ENCODE results near the gene ERAP2.
A peak's percentile ranks its signal among the peaks of the same experiment; 100 is the strongest.
"Not testable (repeated sequence)": the region's sequence is repeated elsewhere in the genome, so short reads cannot be mapped to it uniquely, and the experiment has no call there.

The ERAP2 gene

DNA sequence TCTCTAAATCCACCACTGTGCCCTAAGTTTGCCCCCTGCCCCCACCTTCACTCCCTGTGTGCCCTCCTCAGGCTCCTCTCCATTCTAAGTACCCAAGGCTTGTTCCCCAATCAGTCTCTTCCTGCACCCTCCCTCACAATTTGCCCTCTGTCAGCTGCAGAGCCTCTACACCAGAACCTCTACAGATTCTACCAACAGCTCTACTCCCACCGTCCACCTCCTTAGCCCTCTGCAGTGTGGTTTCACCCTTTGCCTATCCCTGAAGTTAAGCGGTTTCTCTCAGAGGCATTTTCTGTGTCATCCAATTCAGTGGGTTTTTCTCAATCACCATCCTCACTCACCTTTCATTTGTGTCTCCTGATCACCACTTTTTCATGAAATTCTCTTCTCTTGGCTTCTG is 13.2 kb upstream of the ERAP2 start:
- no peak for DNase-seq (ENCODE audit: low spot score)

DNA sequence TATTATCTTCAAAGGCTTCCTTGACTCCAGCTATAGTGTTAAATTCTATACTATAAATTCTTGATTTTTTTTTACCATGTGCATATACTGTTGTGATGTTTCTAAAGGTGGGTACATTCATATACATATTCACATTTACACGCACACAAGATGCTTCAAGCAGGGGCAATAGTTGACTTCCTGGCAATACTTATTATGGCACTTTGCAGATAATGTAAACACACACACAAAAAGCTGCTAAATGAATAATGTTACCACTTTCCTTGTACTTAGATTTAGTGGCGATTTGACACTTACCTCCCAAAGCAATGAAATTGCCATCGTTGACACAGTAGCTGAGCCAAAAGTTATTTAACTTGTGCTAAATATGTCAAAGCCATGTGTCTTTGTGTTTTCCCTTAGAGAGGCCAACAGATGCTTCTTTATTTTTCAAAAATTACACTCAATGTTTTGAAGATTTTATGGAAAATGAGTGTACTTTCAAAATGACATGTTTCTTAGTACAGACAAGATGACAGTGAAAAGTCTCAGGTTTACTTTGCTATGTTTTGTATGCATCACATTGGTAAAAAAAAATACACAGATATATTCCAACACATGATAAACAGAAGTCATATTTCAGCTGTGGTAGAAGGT is 12.2 kb upstream of the ERAP2 start:
- DNase-seq (ENCODE audit: low spot score): no peak

- DNase-seq (ENCODE audit: low spot score): no peak
These were observed 11.3 kb upstream of the ERAP2 start for GRCh38 chr5:96864922-96865530.

DNA sequence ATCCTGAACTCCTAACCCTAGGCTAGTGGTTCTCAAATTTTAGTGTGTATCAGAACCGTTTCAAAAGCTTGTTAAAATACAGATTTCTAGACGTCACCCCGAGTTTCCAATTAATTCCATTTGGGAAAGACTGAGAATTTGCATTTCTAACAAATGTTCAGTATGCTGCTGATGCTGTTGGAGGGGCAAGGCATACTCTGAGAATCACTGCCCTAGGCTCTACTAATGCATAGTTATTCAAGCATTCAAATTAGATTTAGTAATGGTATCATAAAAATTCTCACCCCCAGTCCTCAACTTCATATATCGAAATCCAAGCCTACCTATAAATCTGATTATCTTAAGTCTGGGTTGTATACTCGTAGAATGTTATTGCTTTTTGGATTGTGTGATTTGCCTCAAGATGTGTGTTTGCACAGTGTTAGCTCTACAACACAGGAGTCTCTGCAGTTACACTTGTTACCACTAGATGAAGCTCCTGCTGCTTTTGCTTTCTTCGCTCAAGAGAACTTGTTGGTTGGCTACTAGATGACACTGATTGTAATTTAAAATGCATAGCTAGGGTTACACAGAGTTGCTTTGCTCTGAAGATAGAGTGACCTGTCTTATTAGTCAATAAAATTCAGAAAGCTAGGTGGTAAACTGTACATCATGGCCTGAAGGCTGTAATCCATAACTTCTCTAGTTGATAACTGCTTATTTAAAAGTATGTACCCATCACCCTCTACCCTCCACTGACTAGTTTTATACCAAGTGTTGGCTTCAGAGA is 7.5 kb upstream of the ERAP2 start:
- DNase-seq (ENCODE audit: low spot score): peak; percentile 72

DNA sequence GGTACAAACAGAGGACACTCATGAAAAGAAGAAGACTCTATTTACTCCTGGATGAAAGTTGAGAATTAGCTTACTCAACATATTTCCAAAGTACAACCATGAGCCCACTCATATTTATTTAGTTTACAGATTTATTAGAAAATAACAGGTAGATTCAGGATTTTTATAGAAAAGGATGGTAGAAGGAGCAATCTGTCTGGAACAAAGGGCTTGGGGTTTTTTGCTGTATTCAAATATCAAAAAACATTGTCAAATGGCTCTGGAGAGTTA is 7.0 kb upstream of the ERAP2 start:
- no peak for DNase-seq (ENCODE audit: low spot score)

- DNase-seq (ENCODE audit: low spot score): no peak
These were observed 5.9 kb upstream of the ERAP2 start for GRCh38 chr5:96870094-96871026.

DNA sequence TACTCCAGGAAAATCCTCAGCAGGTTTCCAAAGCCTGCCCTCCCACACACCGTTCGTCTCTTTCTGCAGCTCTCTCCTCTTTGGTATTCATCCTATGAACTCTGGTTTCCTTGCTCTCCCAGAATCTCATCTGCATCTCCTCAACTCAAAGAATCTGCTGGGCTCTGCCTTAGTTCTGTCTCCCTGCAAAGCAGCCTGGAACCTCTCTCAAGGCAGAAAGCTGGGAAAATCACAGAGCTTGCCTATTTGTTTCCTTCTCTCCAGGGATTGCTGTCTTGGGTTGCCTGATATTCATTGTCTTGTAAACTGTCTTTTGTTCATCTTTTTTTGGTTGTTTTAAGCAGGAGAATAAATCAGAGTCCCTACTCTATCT is 5.3 kb upstream of the ERAP2 start:
- no peak for DNase-seq (ENCODE audit: low spot score)

GRCh38 chr5:96871686-96872085 is 4.6 kb upstream of the ERAP2 start:
- DNase-seq (ENCODE audit: low spot score): no peak

GRCh38 chr5:96873449-96873848 is 2.9 kb upstream of the ERAP2 start:
- no peak for DNase-seq (ENCODE audit: low spot score)

- no peak for DNase-seq (ENCODE audit: low spot score)
These were observed 1.7 kb upstream of the ERAP2 start for GRCh38 chr5:96874631-96875030.

DNA sequence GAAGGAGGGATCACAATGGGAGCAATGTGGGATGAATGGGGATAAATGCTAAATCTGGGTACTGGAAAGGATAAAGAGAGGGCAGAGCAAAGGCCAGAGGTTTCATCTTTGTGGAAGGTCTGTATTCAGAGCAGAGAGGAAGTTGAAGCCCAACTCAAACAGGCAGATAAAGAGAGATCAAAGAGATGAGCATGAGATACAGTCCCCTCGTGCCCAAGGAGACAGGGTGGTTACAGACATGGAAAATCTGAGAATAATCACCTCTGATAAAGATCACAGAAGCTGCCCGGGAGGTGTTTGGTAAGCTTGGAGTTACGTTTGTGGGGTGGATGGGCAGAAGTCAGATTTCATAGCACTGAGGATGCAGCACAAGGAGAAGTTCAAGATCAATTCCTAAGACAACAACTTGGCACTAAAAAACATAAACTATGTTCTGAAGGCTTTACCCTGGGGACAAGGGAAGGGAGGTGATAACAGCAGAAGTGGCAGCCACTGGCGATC is 459 bp upstream of the ERAP2 start:
- DNase-seq (ENCODE audit: low spot score): no peak

DNA sequence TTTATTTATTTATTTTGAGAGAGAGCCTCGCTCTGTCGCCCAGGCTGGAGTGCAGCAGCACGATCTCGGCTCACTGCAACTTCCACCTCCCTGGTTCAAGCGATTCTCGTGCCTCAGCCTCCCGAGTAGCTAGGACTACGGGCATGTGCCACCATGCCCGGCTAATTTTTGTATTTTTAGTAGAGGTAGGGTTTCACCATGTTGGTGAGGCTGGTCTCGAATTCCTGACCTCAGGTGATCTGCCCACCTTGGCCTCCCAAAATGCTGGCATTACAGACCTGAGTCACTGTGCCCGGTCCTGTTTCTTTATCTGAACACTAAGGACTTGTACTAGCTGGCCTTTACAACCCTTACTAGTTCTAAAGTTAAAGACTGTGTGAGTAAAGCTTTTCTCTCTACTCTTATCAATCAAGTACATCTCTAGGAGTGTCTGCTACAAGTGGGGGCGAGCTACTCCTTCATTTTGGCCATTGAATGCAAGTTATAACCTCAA is 723 bp downstream of the ERAP2 start:
- DNase-seq (ENCODE audit: low spot score): not testable (repeated sequence)

GRCh38 chr5:96879665-96880064 is 3.4 kb downstream of the ERAP2 start:
- DNase-seq (ENCODE audit: low spot score): no peak

GRCh38 chr5:96880444-96881164 is 4.3 kb downstream of the ERAP2 start:
- no peak for DNase-seq (ENCODE audit: low spot score)

GRCh38 chr5:96881511-96882115 is 5.3 kb downstream of the ERAP2 start:
- DNase-seq (ENCODE audit: low spot score): no peak

- no peak for DNase-seq (ENCODE audit: low spot score)
These were observed 7.6 kb downstream of the ERAP2 start for GRCh38 chr5:96883871-96884270.

DNA sequence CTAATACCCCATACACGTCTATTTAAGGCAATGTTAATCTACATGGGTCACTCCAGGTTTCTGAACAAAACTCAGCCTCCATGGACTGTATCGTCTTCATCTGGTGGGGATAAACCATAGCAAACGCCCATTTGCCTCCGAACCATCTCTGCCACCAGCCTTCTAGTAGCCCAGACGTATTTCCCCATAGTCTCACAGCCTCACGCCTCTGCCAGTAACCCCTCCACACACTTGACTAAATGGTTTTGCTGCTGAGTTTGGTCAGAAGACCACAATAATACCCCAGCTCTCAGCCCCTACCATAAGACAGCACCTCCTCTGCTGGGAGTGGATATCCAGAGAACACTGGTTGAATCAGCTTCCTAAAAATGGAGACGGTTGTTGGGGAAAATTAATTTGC is 8.7 kb downstream of the ERAP2 start:
- DNase-seq (ENCODE audit: low spot score): no peak

- DNase-seq (ENCODE audit: low spot score): peak; percentile 64
These were observed 9.4 kb downstream of the ERAP2 start for GRCh38 chr5:96885518-96886338.

GRCh38 chr5:96893342-96893741 is 17.0 kb downstream of the ERAP2 start:
- DNase-seq (ENCODE audit: low spot score): peak; percentile 37

DNA sequence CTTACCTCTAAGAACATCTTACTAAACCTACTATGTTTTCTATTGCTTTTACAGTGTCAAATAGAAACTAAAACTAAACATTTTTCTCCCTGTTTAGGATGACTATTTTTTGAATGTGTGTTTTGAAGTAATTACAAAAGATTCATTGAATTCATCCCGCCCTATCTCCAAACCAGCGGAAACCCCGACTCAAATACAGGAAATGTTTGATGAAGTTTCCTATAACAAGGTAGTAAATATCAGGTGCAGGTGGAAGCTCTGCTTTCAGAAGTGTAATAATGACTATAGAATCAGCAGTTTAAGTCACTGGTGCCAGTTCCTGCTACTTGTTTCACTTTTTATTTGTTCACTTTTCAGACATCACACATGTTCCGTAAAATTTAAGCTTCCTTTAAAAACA is 20.0 kb downstream of the ERAP2 start:
- peak; percentile 65 for DNase-seq (ENCODE audit: low spot score)
